AG20443 (cell line): Measurements from ENCODE around the gene METTL23.

Experiments
- DNase-seq: peaks from one replicate; pipeline ENCODE4 v3.0.0; 2012; ENCODE audit warnings: low spot score, mixed read lengths

The METTL23 gene, protein sequence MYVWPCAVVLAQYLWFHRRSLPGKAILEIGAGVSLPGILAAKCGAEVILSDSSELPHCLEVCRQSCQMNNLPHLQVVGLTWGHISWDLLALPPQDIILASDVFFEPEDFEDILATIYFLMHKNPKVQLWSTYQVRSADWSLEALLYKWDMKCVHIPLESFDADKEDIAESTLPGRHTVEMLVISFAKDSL

GRCh38 chr17:76726776-76727718 lies at the start of gene METTL23:
METTL23 (plus strand) TSS chr17:76726839; CDS start chr17:76729711, 2,872 bp downstream.
- peak; percentile 81 for DNase-seq

- DNase-seq, result no peak
These were observed 49.2 kb upstream of the METTL23 start for GRCh38 chr17:76677406-76677805.

DNA sequence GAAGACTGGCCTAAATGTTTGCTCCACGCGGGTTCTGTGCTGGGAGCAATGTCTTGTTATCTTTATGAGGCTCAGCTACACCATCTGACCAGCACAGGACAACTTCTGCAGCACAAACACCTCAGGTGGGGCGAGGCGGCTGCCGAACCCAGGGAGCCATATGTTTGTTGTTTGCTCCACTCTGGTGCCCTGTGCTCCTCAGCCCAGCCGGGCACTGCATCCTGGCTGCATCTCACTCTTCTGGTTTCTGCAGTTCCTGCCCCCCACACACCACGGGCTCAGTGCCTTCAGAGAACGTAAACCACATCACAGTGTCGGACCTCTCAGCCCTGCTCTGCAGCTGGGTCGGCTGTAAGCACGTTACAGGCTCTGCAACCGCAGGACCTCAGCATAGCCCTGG lies 48.3 kb upstream of the METTL23 start:
- no peak for DNase-seq

GRCh38 chr17:76679239-76679638 lies 47.4 kb upstream of the METTL23 start:
- DNase-seq, result no peak

DNA sequence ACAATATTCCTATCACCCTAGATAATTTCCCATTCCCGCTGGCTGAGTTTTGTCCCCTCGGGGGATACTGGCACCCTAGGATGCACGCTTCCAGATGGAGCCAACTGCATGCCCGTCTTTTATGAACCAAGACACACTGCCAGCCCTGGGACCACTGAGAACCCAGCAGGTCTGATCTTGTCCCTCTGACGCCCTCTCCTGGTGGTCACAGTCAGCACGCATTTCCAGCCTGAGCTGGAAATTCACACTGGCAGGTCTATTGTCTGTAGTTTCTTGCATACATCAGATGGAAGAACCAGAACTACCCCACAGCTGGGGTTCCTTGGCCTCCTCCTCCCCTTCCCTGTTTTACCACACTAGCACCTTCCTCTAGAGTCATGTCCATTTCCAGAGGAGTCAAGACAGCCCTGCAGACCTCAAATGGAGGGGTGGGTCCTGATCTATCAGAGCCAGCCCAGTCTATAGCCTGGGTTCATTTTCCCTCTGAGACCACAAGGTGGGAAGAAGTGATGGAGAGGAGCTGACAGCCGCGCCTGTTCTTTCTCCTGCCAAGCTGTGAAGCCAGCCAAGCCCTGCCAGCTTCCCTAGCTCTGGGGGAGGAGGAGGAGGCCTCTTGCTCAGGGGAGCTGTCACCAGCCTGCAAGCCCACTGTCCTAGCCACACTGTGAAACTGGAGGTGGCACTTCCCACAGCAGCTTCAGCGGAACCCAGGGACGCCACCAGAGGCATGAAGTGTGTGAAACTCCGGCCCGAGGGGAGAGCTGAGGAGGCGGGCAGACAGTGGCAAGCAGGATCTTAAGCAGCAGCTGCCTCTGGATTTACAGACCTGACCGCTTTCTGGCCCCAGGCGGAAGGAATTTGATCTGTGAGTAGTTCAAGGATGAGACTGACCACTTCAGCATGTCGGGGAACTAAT lies 45.2 kb upstream of the METTL23 start:
- peak; percentile 71 for DNase-seq

DNA sequence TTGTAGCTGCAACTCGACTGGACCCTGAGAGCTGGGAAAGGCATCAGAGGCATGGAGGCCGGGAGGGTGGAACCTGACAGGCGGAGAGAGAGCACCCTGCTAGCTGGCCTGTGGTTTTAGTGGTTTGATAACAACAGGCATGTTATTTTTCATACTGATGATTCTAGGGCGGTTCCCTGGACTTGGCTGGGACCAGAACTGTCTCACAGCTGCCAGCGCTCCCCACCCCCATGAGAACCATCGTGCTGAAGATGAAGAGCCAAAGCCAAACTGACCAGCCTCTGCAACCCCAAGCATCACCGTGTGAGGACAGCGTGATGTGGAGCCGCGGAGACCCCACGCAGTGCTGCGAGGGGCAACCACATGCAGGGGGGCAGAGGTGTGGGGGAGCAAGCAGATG lies 44.3 kb upstream of the METTL23 start:
- peak; percentile 65 for DNase-seq

GRCh38 chr17:76683011-76683755 lies 43.5 kb upstream of the METTL23 start:
- DNase-seq, result no peak

DNA sequence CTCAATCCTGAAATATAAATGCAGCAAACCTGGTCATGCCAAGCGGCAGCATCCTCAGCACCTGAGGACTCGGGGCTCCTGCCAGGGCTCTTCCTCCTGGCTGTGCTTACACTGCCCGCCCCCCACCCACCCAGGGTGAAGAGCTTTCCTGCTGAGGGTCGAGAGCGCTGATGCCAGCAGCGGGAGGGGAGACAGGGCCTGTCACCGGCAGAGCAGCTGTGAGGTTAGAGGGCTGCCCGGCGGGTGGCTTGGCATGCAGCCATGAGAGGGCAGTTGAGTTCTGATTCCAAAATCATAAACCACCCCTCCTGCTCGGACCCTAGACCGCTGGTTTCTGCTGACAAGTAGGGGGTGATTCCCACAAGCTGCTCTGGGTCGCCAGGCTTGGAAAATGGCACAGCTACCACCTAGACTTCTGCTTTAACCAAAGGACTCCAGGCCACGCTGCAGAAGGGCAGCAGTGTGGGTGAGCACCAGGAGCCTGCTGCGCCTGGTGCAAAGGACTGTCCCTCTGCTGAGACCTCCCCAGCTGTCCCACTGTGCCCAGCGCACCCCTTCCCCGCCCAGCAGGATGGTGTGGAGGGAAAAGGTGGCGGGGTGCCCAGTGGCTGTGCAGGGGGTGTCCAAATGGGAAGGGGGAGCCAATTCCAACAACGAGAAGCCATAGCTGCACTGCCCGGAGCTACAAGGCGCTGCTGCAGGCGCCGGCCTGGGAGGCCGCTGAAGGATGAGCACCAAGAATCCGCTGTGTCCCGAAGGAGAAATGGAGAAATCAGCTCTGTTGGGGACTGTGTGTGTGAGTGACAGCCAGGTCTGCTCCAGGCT lies 42.5 kb upstream of the METTL23 start:
- DNase-seq, result no peak

DNA sequence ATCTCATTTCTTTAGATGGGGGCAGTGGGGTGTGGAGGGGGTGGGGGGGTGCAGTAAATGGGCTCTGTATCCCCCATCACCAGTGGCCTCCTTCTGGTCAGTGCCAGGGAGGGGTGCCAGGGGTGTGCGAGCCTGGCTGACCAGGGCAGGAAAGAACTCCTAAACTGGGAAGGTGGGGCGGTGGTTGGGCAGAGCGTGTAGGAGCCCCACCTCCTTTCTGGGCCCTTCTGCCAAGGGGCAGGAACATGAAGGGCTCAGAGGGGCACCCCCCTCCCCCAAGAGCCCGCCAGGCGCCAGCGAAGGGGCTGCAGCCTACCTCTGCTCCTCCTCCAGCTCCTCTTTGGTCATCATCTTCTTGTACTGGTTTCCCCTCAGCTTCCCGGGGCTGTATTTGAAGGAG lies 41.9 kb upstream of the METTL23 start:
- DNase-seq, result no peak

- no peak for DNase-seq
These were observed 41.3 kb upstream of the METTL23 start for GRCh38 chr17:76685366-76685765.

- no peak for DNase-seq
These were observed 40.8 kb upstream of the METTL23 start for GRCh38 chr17:76685846-76686245.

DNA sequence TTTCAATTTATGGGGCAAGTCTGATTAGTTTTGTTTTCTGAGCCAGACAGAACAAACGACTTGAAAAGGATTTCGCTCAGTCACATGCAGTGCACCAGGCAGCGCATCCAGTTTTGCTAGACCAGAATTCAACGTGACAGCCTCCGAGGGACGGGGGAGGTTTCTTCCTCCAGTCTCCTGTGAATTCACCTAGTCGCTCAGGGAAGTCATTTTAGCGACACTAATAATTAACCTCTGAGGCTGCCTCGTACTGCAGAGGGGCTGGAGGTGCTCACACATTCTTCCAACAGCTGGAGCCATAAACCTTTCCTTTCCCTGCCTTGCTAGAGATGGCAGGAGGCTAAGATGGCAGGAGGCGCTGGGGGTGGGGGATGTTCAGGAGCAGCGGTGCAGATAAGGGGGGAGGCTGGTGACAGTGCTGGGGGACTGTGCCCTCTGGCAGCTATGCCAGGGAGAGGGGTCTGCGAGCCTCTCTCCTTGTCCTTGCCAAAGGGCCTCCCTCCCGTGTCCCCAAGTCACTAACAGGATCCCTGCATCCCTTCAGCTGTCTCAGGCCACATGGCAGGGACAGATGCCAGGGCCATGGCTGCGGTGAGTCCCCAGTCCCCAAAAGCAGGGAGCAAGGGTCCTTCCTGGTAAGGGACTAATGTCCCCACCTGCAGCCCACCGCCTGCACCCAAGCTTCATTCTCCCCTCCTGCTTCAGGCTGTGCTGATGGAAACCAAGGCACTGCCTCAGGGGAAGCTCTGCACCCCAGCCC lies 39.9 kb upstream of the METTL23 start:
- no peak for DNase-seq

DNA sequence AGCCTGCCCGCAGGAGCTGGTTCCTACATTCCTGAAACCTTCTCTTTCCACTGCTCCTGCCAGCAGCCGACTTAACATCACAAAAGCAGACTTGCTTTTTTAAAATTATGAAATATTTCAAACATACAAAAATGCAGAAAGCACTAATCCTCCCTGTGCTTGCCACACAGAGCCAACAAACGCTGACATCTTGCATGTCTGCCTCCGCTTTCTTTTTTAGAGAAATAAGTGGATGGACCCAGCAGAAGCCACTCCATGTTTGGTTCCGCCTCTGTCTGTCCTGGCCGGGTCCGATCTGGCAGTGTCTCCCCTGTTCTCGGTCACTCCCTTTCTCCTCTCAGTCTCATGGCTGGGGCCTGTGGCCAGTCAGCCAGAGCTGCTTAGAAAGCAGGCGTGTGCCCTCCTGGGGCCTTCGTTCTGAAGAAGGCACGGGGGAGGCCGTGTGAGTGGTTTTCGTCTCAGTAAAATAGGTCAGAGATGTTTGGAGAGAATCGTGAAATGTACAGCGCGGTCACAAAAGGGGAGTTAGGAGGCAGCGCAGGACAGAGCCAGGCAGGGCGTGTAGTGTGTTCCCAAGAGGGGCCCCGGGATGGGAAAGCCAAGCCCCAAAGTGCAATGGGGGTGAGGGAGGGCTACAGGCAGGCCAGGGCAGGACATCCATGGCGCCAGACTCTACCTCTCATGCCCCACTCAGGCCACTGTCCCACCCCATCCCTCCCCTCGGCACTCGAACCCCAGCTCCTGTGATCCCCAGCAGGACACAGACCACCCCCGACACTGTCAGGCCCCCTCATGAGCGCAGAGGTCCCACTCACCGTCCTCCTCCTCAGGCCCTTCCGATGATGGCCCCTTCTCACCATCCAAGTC lies 39.1 kb upstream of the METTL23 start:
- no peak for DNase-seq

DNA sequence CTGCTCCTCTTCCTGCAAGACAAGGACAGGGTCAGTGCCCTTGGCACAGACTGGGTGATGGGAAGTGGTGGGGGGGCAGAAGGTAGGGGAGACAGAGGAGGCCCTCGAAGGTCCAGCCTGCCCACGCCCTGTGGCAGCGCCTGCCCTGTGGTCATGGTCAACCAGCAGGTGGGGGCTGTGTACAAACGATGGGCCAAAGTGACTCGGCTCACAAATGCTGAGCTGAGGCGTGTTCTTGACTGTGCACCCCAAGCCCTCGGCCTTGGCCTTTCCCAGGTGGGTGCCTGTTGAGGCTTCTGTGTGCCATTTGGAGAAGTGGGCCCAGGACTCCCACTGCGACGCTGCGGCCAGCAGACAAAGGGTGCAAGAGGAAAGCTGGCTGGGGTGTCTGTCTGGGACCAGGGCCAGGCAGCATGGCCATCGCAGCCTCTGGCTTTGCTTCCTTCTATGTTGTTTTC lies 38.4 kb upstream of the METTL23 start:
- DNase-seq, result no peak

- no peak for DNase-seq
These were observed 36.8 kb upstream of the METTL23 start for GRCh38 chr17:76689859-76690258.

- DNase-seq, result no peak
These were observed 35.9 kb upstream of the METTL23 start for GRCh38 chr17:76690596-76691280.

GRCh38 chr17:76691379-76692191 lies 35.1 kb upstream of the METTL23 start:
- DNase-seq, result no peak
